Lower lobe of right lung (tissue), 2 donors: ENCODE data around the gene GNB1L. TPM values are rescaled to one million over a fixed set of nuclear protein-coding genes. Genes with fewer than 3 reads are reported as not detected.

Experiments used
- ATAC-seq, 2 donors: fragments of 200-7000 bp; cut with Tn5 transposase; one replicate each; pipeline ENCODE4 v1.9.1; 2020 to 2022; ENCODE audit warnings: mild to moderate bottlenecking in 2 of 2, moderate library complexity in 2 of 2
- DNase-seq: peaks from one replicate; pipeline ENCODE4 v3.0.0-alpha.2; 2020
- H3K27ac ChIP-seq: fragments of 200-600 bp; one replicate; pipeline ENCODE4 v1.8.0; 2022
- H3K27me3 ChIP-seq: fragments of 200-600 bp; one replicate; pipeline ENCODE4 v1.8.0; 2022; ENCODE audit warnings: low read depth
- H3K36me3 ChIP-seq: fragments of 200-600 bp; one replicate; pipeline ENCODE4 v1.8.0; 2022; ENCODE audit warnings: mild to moderate bottlenecking
- H3K4me1 ChIP-seq: fragments of 200-600 bp; one replicate; pipeline ENCODE4 v1.8.0; 2022
- H3K4me3 ChIP-seq: fragments of 200-600 bp; one replicate; pipeline ENCODE4 v1.8.0; 2022; ENCODE audit warnings: mild to moderate bottlenecking
- H3K9me3 ChIP-seq: fragments of 200-600 bp; one replicate; pipeline ENCODE4 v1.8.0; 2022
- CTCF ChIP-seq: fragments of 200-600 bp; IDR thresholded peaks from one replicate; pipeline ENCODE4 v1.8.0; 2022; ENCODE audit warnings: antibody characterized with exemption, mild to moderate bottlenecking
- intact Hi-C: fragments of 100-400 bp; cut with DNase I; formaldehyde crosslinking; loops from one replicate; pipeline ENCODE4 v1.11.0; 2022
- total RNA-seq: library from RNA; stranded (reverse); fragmentation: NEBNext Ultra II Directional; extraction: Animal tissue kit (Norgen Biotek cat#: 25700); gene quantifications from one replicate; pipeline ENCODE4 v1.2.1, GENCODE V29; 2021
- donor health status: DM: no; HTN: yes; CAD: no; lungs with severe emphysema.

Gene GNB1L
- total RNA-seq, 1 donor from 2014 or later: 6.0 TPM

DNA sequence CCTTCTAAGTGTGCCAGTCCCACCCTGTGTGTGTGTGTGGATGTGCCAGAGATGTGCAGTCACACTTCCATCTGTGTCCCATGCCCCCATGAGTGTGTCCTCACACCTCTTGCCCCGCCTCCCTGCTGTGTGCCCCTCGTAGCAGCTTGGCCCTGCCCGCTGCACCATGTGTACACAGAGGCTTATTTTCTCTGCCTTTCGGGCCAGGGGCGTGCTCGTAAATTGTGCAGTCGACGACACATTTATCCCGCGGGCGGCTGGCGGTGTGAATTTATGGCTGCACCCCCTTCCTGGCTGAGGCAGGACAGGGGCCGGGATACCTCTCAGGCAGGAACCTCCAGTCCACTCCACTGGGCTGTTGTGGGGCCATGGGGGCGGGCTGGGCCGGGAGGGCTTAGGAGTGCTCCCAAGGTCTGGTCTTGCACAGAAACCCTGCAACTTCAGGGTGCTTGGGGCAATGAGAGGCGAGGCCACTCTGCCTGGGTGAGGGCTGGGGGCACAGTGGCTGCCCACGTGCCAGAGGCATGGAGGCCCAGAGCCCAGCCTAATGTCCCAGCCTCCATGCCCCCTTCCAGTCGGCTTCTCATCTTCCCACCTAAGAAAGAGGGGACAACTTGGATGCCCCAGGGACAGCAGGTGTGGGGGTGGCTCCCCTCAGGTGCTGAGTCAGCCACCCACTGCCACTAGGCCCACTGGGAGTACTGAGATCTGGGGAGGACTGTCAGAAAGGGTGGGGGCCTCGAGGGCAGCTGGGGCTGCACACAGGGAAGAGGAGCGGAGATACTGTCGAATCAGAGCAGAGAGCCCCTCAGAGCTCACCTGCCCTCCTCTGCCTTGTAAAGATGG is 118.8 kb downstream of the GNB1L start:
- Histone ChIP-seq H3K9me3 (no peaks in the 10 kb centered on the region), H3K27me3 (peaks cover 13% of the 10 kb centered on the region), H3K36me3 (no peaks in the 10 kb centered on the region), H3K27ac (no peak overlapping the region), H3K4me3 (no peak overlapping the region), H3K4me1 (peaks cover 3% of the 10 kb centered on the region)
- no peak for TF ChIP-seq CTCF
- intact Hi-C loops: no loop called here
- ATAC-seq (no peak), DNase-seq (no peak)

- no peak for ATAC-seq
- DNase-seq: no peak
Measured at GRCh38 chr22:19734837-19735382, 119.8 kb downstream of the GNB1L start.

GRCh38 chr22:19734163-19734562 is 120.5 kb downstream of the GNB1L start:
- ATAC-seq (no peak), DNase-seq (no peak)
- no peaks in the 10 kb centered on the region for H3K9me3 ChIP-seq
- H3K36me3 ChIP-seq: no peaks in the 10 kb centered on the region
- H3K4me3 ChIP-seq: no peak overlapping the region
- TF ChIP-seq CTCF: no peak
- H3K4me1 ChIP-seq: peaks cover 11% of the 10 kb centered on the region
- intact Hi-C loops: no loop called here
- H3K27ac ChIP-seq: no peak overlapping the region
- peaks cover 13% of the 10 kb centered on the region for H3K27me3 ChIP-seq

More at GRCh38 chr22:19734837-19735382, 119.8 kb downstream of the GNB1L start:
- H3K27me3 ChIP-seq: peaks cover 13% of the 10 kb centered on the region
- H3K36me3 ChIP-seq: no peaks in the 10 kb centered on the region
- no peak overlapping the region for H3K4me3 ChIP-seq
- no peak overlapping the region for H3K27ac ChIP-seq
- intact Hi-C loops: no loop called here
- no peak for TF ChIP-seq CTCF
- H3K4me1 ChIP-seq: peaks cover 11% of the 10 kb centered on the region
- no peaks in the 10 kb centered on the region for H3K9me3 ChIP-seq

- Histone ChIP-seq H3K4me1 (peaks cover 11% of the 10 kb centered on the region), H3K27me3 (peaks cover 13% of the 10 kb centered on the region), H3K4me3 (no peak overlapping the region), H3K27ac (no peak overlapping the region), H3K36me3 (no peaks in the 10 kb centered on the region), H3K9me3 (no peaks in the 10 kb centered on the region)
- no peak for TF ChIP-seq CTCF
- DNase-seq (no peak), ATAC-seq (no peak)
- intact Hi-C loops: no loop called here
Measured at GRCh38 chr22:19733755-19734154, 120.9 kb downstream of the GNB1L start.

Other genes with a start within 250 kb of the GNB1L start
- gene SEPTIN5, start 140.4 kb downstream of the GNB1L start, total RNA-seq: 9.3 TPM
- gene GP1BB, start 131.3 kb downstream of the GNB1L start, total RNA-seq: 2.8 TPM
- gene TBX1, start 94.1 kb downstream of the GNB1L start, total RNA-seq: 13.5 TPM
- 24.3 TPM for gene RTL10, start within 50 bp of the GNB1L start, total RNA-seq
- gene COMT, start 86.9 kb upstream of the GNB1L start, total RNA-seq: 235 TPM
- gene TXNRD2, start 86.9 kb upstream of the GNB1L start, total RNA-seq: 47.5 TPM
- 16.8 TPM for gene ARVCF, start 161.9 kb upstream of the GNB1L start, total RNA-seq
- 45.1 TPM for gene TANGO2, start 166.2 kb upstream of the GNB1L start, total RNA-seq
- gene DGCR8, start 225.4 kb upstream of the GNB1L start, total RNA-seq: 29.5 TPM